Stomach (tissue), 4 donors: Measurements from ENCODE around the gene TXNDC15.

Source experiments
- CTCF ChIP-seq, 7 experiments: fragments of 450-650 bp in 4 of 7; fragments of 200-600 bp in 3 of 7; sonication (generic) in 3 of 7; IDR thresholded peaks; one replicate each; pipeline ENCODE4 v1.5.1; 2016 to 2019; ENCODE audit warnings: antibody characterized with exemption in 7 of 7, control low read depth in 2 of 7, mild to moderate bottlenecking in 1 of 7
- EP300 ChIP-seq: sonication (generic); formaldehyde crosslinking; IDR thresholded peaks from one replicate; pipeline ENCODE4 v1.6.1; 2017; ENCODE audit warnings: antibody characterized with exemption

GRCh38 chr5:134938030-134938429, 63.9 kb downstream of the TXNDC15 start:
- no peak for TF ChIP-seq EP300
- TF ChIP-seq CTCF (IDR thresholded peaks at IDR 0.05), result no peak
